Heart left ventricle (tissue), 13 donors: Measurements from ENCODE around the gene NT5E.

Experiments used
- CTCF ChIP-seq, 12 donors: fragments of 200-600 bp; sonication (generic) in 4 of 12; IDR thresholded peaks; one replicate each; pipeline versions ENCODE4 v1.5.0 to v1.8.0; 2018 to 2022; ENCODE audit warnings: antibody characterized with exemption in 12 of 12, mild to moderate bottlenecking in 5 of 12
- POLR2A ChIP-seq, 2 donors: fragments of 450-650 bp; IDR thresholded peaks; one replicate each; pipeline ENCODE4 v1.6.1; 2017; ENCODE audit warnings: antibody characterized with exemption in 2 of 2, mild to moderate bottlenecking in 2 of 2, moderate library complexity in 2 of 2
- donor health status: ischemic (EF 13 %, LVEDD 7.1; RV severe dilation, severe dysfunction).
- donor health status: DM: no; HTN: yes; CAD: no.
- donor health status: DM: no; HTN: no; CAD: no.
- donor health status: ischemic (EF 25% LVEDD 6.9; RV normal size, moderate dysfunction).
- donor health status: ischemic (EF 25% LVEDD 5.7; RV mildly dilated, moderate dysfunction).
- donor health status: ischemic (EF 35%, LVEDD 5.7; RV mildly dilated, moderate dysfunction).
- donor health status: nonischemic (EF 11% LVEDD 7.7; RV severe dilation, severe dysfunction).
- donor health status: DM: yes; HTN: yes; CAD: no.
- donor health status: PGD.
- donor health status: ischemic (EF 29% LVEDD 5.4; RV normal size, mild dysfunction).
- donor health status: nonischemic (EF 23%, LVEDD 6.1; RV moderate dilation, normal function).

DNA sequence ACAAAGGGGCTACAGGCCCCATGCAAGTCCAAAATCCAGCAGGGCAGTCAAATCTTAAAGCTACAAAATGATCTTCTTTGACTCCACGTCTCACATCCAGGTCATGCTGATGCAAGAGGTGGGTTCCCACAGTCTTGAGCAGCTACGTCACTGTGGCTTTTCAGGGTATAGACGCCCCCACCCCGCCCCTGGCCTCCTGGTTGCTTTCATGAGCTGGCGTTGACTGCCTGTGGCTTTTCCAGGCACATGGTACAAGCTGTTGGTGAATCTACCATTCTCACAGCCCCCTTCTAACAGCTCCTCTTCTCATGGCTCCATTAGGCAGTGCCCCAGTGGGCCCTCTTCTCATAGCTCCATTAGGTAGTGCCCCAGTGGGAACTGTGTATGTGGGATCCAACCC is 47.0 kb downstream of the NT5E start:
- no peak for TF ChIP-seq CTCF (IDR thresholded peaks at IDR 0.05)
- TF ChIP-seq POLR2A (IDR thresholded peaks at IDR 0.05), result no peak
